HepG2 (cell line): ENCODE results near the gene ZBTB18. TPM values are rescaled to one million over a fixed set of nuclear protein-coding genes. Genes with fewer than 3 reads are reported as not detected.

ENCODE experiments used
- ATM ChIP-seq: fragments of 450-650 bp; IDR thresholded peaks from 2 replicates; pipeline ENCODE4 v1.7.1; 2017; ENCODE audit warnings: mild to moderate bottlenecking, borderline replicate concordance
- BCL3 ChIP-seq: sonication (generic); formaldehyde crosslinking; IDR thresholded peaks from 2 replicates; pipeline ENCODE4 v1.5.1; 2020; ENCODE audit warnings: mild to moderate bottlenecking, missing genetic modification reagents, moderate library complexity
- CREBL2 ChIP-seq: sonication (generic); formaldehyde crosslinking; IDR thresholded peaks from 2 replicates; pipeline ENCODE4 v1.8.1; 2023; ENCODE audit warnings: missing genetic modification reagents, mild to moderate bottlenecking, borderline replicate concordance
- HOXA3 ChIP-seq: sonication (generic); formaldehyde crosslinking; IDR thresholded peaks from 2 replicates; pipeline ENCODE4 v1.5.0; 2020; ENCODE audit warnings: missing genetic modification reagents
- HOXD1 ChIP-seq: sonication (generic); formaldehyde crosslinking; IDR thresholded peaks from 2 replicates; pipeline ENCODE4 v1.5.0; 2020; ENCODE audit warnings: missing genetic modification reagents
- KDM2A ChIP-seq: sonication (generic); formaldehyde crosslinking; IDR thresholded peaks from 2 replicates; pipeline ENCODE4 v1.4.0; 2020; ENCODE audit warnings: low read depth, missing genetic modification reagents, borderline replicate concordance
- KDM5A ChIP-seq: fragments of 200-600 bp; sonication (generic); IDR thresholded peaks from 2 replicates; pipeline ENCODE4 v1.7.0; 2018; ENCODE audit warnings: antibody characterized with exemption, mild to moderate bottlenecking, low read length, borderline replicate concordance
- MAF1 ChIP-seq: sonication (generic); formaldehyde crosslinking; IDR thresholded peaks from 2 replicates; pipeline ENCODE4 v1.5.0; 2020; ENCODE audit warnings: missing genetic modification reagents, borderline replicate concordance
- MTA1 ChIP-seq: sonication (generic); formaldehyde crosslinking; IDR thresholded peaks from 2 replicates; pipeline ENCODE4 v1.4.0; 2020; ENCODE audit warnings: missing genetic modification reagents, mild to moderate bottlenecking, borderline replicate concordance
- MYNN ChIP-seq: sonication (generic); formaldehyde crosslinking; IDR thresholded peaks from 2 replicates; pipeline ENCODE4 v1.4.0; 2020; ENCODE audit warnings: mild to moderate bottlenecking, low read depth, missing genetic modification reagents
- NR2F2 ChIP-seq: IDR thresholded peaks from 2 replicates; pipeline ENCODE4 v1.6.1; 2012; ENCODE audit warnings: low read depth, inconsistent platforms, borderline replicate concordance
- SATB2 ChIP-seq: sonication (generic); formaldehyde crosslinking; IDR thresholded peaks from 2 replicates; pipeline ENCODE4 v1.5.0; 2020; ENCODE audit warnings: missing genetic modification reagents
- SIX4 ChIP-seq: sonication (generic); formaldehyde crosslinking; IDR thresholded peaks from 2 replicates; pipeline ENCODE4 v1.4.0; 2020; ENCODE audit warnings: missing genetic modification reagents
- SRSF4 ChIP-seq: fragments of 200-400 bp; formaldehyde crosslinking; IDR thresholded peaks from one replicate; pipeline ENCODE4 v1.6.1; 2018; ENCODE audit warnings: mild to moderate bottlenecking, low read depth, low read length, moderate library complexity; ENCODE audit not compliant: poor library complexity, severe bottlenecking
- TFDP1 ChIP-seq: IDR thresholded peaks from 2 replicates; pipeline ENCODE4 v1.6.1; 2016; ENCODE audit warnings: missing compliant biosample characterization, missing genetic modification reagents, borderline replicate concordance
- ZBTB38 ChIP-seq: sonication (generic); formaldehyde crosslinking; IDR thresholded peaks from 2 replicates; pipeline ENCODE4 v1.5.1; 2020; ENCODE audit warnings: mild to moderate bottlenecking, missing genetic modification reagents
- ZNF138 ChIP-seq: sonication (generic); formaldehyde crosslinking; IDR thresholded peaks from 2 replicates; pipeline ENCODE4 v1.5.0; 2020; ENCODE audit warnings: mild to moderate bottlenecking, low read depth, missing genetic modification reagents
- ZNF230 ChIP-seq: sonication (generic); formaldehyde crosslinking; IDR thresholded peaks from 2 replicates; pipeline ENCODE4 v1.4.0; 2020; ENCODE audit warnings: mild to moderate bottlenecking, missing genetic modification reagents
- ZNF260 ChIP-seq: sonication (generic); formaldehyde crosslinking; IDR thresholded peaks from 2 replicates; pipeline ENCODE4 v1.4.0; 2020; ENCODE audit warnings: missing genetic modification reagents, low read depth, mild to moderate bottlenecking, borderline replicate concordance
- ZNF326 ChIP-seq: sonication (generic); formaldehyde crosslinking; IDR thresholded peaks from 2 replicates; pipeline ENCODE4 v1.4.0; 2020; ENCODE audit warnings: missing genetic modification reagents, borderline replicate concordance
- ZNF569 ChIP-seq: sonication (generic); formaldehyde crosslinking; IDR thresholded peaks from 2 replicates; pipeline ENCODE4 v1.5.0; 2020; ENCODE audit warnings: mild to moderate bottlenecking, missing genetic modification reagents, moderate library complexity, borderline replicate concordance
- ZNF572 ChIP-seq: sonication (generic); formaldehyde crosslinking; IDR thresholded peaks from 2 replicates; pipeline ENCODE4 v1.5.1; 2020; ENCODE audit warnings: mild to moderate bottlenecking, missing genetic modification reagents
- polyA plus RNA-seq, 8 experiments: library from polyadenylated mRNA; depleted of rRNA in 3 of 8; stranded (reverse) in 7 of 8; unstranded in 1 of 8; fragments of >200 nt; fragmentation: Illumina TruSeq in 4 of 8; extraction: Trizol in 4 of 8; gene quantifications; 2 replicates each; pipeline versions ENCODE4 v1.2.1 to v1.2.3, GENCODE V29; 2011 to 2016; ENCODE audit warnings: low read depth in 4 of 8, missing spikeins in 1 of 8, mixed read lengths in 1 of 8; ENCODE audit not compliant: insufficient read depth in 1 of 8
- total RNA-seq, 5 experiments: library from RNA; depleted of rRNA; stranded (reverse); fragments of >200 nt; fragmentation: Illumina TruSeq; extraction: Trizol; gene quantifications; 2 replicates each; pipeline ENCODE4 v1.2.3, GENCODE V29; 2016; ENCODE audit warnings: low read depth in 1 of 5
- TF ChIP-seq, protein P1 (sequence below): IDR thresholded peaks from 2 replicates; pipeline ENCODE4 v1.6.1; 2016
- TF ChIP-seq, protein P2 (sequence below): sonication (generic); formaldehyde crosslinking; IDR thresholded peaks from 2 replicates; pipeline ENCODE4 v1.5.1; 2020; ENCODE audit warnings: mild to moderate bottlenecking, moderate library complexity, missing genetic modification reagents

The ZBTB18 gene
- total and polyA plus RNA-seq, 2 of the 13 experiments (the other 11 are each of a cell fraction or from before 2014, with no cell fraction given): 3.1 to 4.3 TPM

DNA sequence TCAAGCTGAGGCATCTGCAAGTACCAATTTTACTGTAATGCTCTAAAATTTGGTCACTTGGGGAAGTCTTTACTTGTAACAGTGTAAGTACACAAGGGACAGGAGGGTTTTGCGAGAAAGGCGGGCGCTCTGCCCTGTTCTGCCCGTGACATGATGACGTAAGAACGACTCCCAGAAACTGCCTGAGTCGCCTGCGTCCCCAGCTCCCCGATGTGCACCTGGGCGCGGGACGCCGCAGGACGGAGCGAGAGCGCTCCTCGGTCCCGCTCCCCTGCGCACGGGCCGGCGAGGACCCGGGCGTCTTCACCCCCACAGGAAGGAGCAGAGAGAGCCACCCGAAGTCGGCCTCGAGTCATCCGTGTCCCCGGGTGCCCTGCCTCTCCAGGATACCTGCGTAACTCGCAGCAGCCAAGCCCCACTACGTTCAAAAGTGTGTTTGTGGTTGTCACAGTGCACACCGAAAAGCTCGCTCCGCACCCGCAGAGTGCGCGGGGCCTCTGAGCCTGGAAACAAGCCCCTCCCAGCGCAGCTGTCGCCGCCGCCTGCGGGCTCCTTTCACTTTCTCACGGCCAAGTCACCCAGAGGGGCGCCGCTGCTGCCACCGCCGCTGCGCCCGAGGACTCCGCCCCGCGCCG lies 3.3 kb upstream of the ZBTB18 start (continued):
- TF ChIP-seq CREBL2 (no peak), ZNF138 (CRISPR knock-in tag) (no peak), NR2F2 (no peak), KDM5A (no peak), KDM2A (peak; percentile 76; the same call in 1 of the 2 replicates), SATB2 (CRISPR knock-in tag) (no peak), ZNF326 (CRISPR knock-in tag) (no peak), SIX4 (CRISPR knock-in tag) (no peak), BCL3 (no peak), MTA1 (CRISPR knock-in tag) (peak; percentile 69; the same call in 1 of the 2 replicates), ATM (no peak), ZNF230 (CRISPR knock-in tag) (0 out of 2 replicates have a peak, but pooled peaks have one; percentile 67), TFDP1 (no peak), HOXA3 (CRISPR knock-in tag) (peak; percentile 51), MYNN (CRISPR knock-in tag) (no peak), HOXD1 (CRISPR knock-in tag) (no peak), MAF1 (CRISPR knock-in tag) (no peak), ZNF260 (CRISPR knock-in tag) (no peak), ZBTB38 (peak; percentile 32; the same call in 1 of the 2 replicates), SRSF4 (no peak), ZNF572 (CRISPR knock-in tag) (no peak), ZNF569 (no peak)
- TF ChIP-seq, protein P1, sequence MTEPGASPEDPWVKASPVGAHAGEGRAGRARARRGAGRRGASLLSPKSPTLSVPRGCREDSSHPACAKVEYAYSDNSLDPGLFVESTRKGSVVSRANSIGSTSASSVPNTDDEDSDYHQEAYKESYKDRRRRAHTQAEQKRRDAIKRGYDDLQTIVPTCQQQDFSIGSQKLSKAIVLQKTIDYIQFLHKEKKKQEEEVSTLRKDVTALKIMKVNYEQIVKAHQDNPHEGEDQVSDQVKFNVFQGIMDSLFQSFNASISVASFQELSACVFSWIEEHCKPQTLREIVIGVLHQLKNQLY: no peak
- TF ChIP-seq, protein P2, sequence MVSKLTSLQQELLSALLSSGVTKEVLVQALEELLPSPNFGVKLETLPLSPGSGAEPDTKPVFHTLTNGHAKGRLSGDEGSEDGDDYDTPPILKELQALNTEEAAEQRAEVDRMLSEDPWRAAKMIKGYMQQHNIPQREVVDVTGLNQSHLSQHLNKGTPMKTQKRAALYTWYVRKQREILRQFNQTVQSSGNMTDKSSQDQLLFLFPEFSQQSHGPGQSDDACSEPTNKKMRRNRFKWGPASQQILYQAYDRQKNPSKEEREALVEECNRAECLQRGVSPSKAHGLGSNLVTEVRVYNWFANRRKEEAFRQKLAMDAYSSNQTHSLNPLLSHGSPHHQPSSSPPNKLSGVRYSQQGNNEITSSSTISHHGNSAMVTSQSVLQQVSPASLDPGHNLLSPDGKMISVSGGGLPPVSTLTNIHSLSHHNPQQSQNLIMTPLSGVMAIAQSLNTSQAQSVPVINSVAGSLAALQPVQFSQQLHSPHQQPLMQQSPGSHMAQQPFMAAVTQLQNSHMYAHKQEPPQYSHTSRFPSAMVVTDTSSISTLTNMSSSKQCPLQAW (CRISPR knock-in tag): no peak
